ENCODE results near the gene CNOT9. TPM values are rescaled to one million over a fixed set of nuclear protein-coding genes. Genes with fewer than 3 reads are reported as not detected.

Gene CNOT9
- total RNA-seq, 1 experiment from 2014 or later: 73.0 TPM

DNA sequence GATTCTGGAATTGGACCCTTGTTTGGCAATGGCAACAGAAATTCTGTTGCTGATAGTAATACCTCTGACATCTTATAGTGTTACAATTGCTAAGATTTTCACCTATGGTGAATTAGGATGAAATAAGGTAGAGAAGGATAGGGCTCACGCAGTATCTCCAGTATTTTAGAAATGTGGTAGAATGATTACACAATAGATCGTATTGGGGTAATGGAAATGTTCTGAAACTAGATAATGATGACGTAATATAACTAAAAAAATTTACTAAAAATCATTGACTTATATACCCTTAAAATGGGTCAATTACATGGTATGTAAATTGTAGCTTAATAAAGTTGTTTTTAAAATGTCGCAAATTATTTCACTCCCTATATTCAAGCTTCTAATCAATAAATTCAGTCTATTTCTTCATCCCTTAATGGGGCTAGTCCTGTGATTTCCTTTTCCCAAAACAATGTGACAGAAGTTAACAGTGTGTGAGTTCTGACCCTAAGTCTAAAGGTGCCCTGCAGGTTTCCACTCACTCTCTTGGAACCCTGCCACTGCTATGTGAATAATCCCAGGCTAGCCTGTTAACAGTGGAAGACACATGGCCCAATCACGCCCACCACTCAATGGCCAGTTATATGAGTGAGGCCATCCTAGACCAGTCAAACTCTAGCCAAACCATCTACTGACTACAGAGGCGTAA, 31.7 kb upstream of the CNOT9 start:
- DNase-seq (ENCODE audit: low read depth, low spot score): no peak
- intact Hi-C loops (cut with micrococcal nuclease; ENCODE audit: unreplicated experiment): no loop called here

DNA sequence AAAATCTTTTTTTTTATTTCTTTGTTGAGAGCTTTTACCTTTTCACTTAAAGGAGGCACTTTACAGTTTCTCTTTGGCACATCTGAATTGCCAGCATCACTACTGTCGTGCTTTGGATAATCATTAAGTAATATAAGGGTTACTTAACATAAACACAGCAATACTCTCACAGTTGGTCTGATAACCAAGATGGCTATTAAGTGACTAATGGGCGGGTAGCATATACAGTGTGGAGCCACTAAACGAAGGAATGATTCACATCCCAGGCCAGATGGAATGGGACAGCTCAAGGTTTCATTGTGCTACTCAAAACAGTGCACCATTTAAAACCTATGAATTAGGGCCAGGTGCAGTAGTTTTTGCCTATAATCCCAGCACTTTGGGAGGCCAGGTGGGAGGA, 28.6 kb upstream of the CNOT9 start:
- Histone ChIP-seq H3K36me3 (ENCODE audit: control insufficient read depth, insufficient read depth, low read length) (peaks cover 32% of the 10 kb centered on the region), H3K27me3 (ENCODE audit: control insufficient read depth, insufficient read depth, low read length) (no peaks in the 10 kb centered on the region), H3K4me3 (ENCODE audit: low read depth in 2 of 2, low read length in 2 of 2) (no peak overlapping the region), H3K9me3 (ENCODE audit: control insufficient read depth, insufficient read depth, low read depth, low read length) (no peaks in the 10 kb centered on the region), H3K4me1 (ENCODE audit: control insufficient read depth, insufficient read depth, low read length) (no peaks in the 10 kb centered on the region), H3K27ac (ENCODE audit: low read length) (no peak overlapping the region)
- DNase-seq (ENCODE audit: low read depth, low spot score) (no peak), ATAC-seq (no peak)
- in situ Hi-C loops (cut with HindIII; ENCODE audit: low pct_unique_long_range_greater_than_20kb, low sequenced_read_pairs) (no loop called here), intact Hi-C loops (cut with micrococcal nuclease; ENCODE audit: unreplicated experiment) (no loop called here)
- BruUV-seq (replicated peaks): no TSS peak
- ChIA-PET POLR2A (no interaction called here), CTCF (no interaction called here)
- TF ChIP-seq, protein P1, sequence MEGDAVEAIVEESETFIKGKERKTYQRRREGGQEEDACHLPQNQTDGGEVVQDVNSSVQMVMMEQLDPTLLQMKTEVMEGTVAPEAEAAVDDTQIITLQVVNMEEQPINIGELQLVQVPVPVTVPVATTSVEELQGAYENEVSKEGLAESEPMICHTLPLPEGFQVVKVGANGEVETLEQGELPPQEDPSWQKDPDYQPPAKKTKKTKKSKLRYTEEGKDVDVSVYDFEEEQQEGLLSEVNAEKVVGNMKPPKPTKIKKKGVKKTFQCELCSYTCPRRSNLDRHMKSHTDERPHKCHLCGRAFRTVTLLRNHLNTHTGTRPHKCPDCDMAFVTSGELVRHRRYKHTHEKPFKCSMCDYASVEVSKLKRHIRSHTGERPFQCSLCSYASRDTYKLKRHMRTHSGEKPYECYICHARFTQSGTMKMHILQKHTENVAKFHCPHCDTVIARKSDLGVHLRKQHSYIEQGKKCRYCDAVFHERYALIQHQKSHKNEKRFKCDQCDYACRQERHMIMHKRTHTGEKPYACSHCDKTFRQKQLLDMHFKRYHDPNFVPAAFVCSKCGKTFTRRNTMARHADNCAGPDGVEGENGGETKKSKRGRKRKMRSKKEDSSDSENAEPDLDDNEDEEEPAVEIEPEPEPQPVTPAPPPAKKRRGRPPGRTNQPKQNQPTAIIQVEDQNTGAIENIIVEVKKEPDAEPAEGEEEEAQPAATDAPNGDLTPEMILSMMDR (IDR thresholded peaks at IDR 0.05): no peak
- TF ChIP-seq, protein P2, sequence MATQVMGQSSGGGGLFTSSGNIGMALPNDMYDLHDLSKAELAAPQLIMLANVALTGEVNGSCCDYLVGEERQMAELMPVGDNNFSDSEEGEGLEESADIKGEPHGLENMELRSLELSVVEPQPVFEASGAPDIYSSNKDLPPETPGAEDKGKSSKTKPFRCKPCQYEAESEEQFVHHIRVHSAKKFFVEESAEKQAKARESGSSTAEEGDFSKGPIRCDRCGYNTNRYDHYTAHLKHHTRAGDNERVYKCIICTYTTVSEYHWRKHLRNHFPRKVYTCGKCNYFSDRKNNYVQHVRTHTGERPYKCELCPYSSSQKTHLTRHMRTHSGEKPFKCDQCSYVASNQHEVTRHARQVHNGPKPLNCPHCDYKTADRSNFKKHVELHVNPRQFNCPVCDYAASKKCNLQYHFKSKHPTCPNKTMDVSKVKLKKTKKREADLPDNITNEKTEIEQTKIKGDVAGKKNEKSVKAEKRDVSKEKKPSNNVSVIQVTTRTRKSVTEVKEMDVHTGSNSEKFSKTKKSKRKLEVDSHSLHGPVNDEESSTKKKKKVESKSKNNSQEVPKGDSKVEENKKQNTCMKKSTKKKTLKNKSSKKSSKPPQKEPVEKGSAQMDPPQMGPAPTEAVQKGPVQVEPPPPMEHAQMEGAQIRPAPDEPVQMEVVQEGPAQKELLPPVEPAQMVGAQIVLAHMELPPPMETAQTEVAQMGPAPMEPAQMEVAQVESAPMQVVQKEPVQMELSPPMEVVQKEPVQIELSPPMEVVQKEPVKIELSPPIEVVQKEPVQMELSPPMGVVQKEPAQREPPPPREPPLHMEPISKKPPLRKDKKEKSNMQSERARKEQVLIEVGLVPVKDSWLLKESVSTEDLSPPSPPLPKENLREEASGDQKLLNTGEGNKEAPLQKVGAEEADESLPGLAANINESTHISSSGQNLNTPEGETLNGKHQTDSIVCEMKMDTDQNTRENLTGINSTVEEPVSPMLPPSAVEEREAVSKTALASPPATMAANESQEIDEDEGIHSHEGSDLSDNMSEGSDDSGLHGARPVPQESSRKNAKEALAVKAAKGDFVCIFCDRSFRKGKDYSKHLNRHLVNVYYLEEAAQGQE (IDR thresholded peaks at IDR 0.05; ENCODE audit: insufficient read depth in 1 of 2, low read depth in 2 of 2, low read length in 1 of 2): no peak
- TF ChIP-seq TCF7L2 (IDR thresholded peaks at IDR 0.05; ENCODE audit: low read depth, low read length) (no peak), POLR2AphosphoS5 (IDR thresholded peaks at IDR 0.05; ENCODE audit: low read depth, low read length) (no peak), SIN3A (IDR thresholded peaks at IDR 0.05; ENCODE audit: borderline replicate concordance, insufficient read depth, low read depth, low read length) (no peak)

More for the DNA sequence above, 31.7 kb upstream of the CNOT9 start:
- no peak for ATAC-seq
- ChIA-PET CTCF (no interaction called here), POLR2A (no interaction called here)
- in situ Hi-C loops (cut with HindIII; ENCODE audit: low pct_unique_long_range_greater_than_20kb, low sequenced_read_pairs): no loop called here
- no TSS peak for BruUV-seq (replicated peaks)
- H3K4me1 ChIP-seq (ENCODE audit: control insufficient read depth, insufficient read depth, low read length): no peaks in the 10 kb centered on the region
- H3K36me3 ChIP-seq (ENCODE audit: control insufficient read depth, insufficient read depth, low read length): peaks cover 32% of the 10 kb centered on the region
- no peaks in the 10 kb centered on the region for H3K27me3 ChIP-seq (ENCODE audit: control insufficient read depth, insufficient read depth, low read length)
- H3K9me3 ChIP-seq (ENCODE audit: control insufficient read depth, insufficient read depth, low read depth, low read length): no peaks in the 10 kb centered on the region
- no peak overlapping the region for H3K4me3 ChIP-seq (ENCODE audit: low read depth in 2 of 2, low read length in 2 of 2)
- TF ChIP-seq, protein P1 (IDR thresholded peaks at IDR 0.05): no peak
- TF ChIP-seq SIN3A (IDR thresholded peaks at IDR 0.05; ENCODE audit: borderline replicate concordance, insufficient read depth, low read depth, low read length): no peak
- no peak for TF ChIP-seq POLR2AphosphoS5 (IDR thresholded peaks at IDR 0.05; ENCODE audit: low read depth, low read length)
- TF ChIP-seq, protein P2 (IDR thresholded peaks at IDR 0.05; ENCODE audit: insufficient read depth in 1 of 2, low read depth in 2 of 2, low read length in 1 of 2): no peak
- TF ChIP-seq TCF7L2 (IDR thresholded peaks at IDR 0.05; ENCODE audit: low read depth, low read length): no peak
- H3K27ac ChIP-seq (ENCODE audit: low read length): no peak overlapping the region

Data from Panc1 (cell line).